T follicular helper cell (primary cell): ENCODE data around the gene EDC4.

ENCODE experiments used
- DNase-seq: peaks from one replicate; pipeline ENCODE4 v3.0.0-alpha.2; 2020; ENCODE audit warnings: low read depth

The EDC4 gene

GRCh38 chr16:67878232-67878631 is 5.4 kb downstream of the EDC4 start:
- no peak for DNase-seq

GRCh38 chr16:67878846-67879245 is 6.0 kb downstream of the EDC4 start:
- DNase-seq, result no peak

- DNase-seq, result no peak
These were observed 6.6 kb downstream of the EDC4 start for GRCh38 chr16:67879462-67879861.

GRCh38 chr16:67879936-67880335 is 7.1 kb downstream of the EDC4 start:
- no peak for DNase-seq

DNA sequence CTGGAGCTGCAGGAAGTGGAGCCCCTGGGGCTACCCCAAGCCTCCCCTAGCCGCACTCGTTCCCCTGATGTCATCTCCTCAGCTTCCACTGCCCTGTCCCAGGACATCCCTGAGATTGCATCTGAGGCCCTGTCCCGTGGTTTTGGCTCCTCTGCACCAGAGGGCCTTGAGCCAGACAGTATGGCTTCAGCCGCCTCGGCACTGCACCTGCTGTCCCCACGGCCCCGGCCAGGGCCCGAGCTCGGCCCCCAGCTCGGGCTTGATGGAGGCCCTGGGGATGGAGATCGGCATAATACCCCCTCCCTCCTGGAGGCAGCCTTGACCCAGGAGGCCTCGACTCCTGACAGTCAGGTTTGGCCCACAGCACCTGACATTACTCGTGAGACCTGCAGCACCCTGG is 7.7 kb downstream of the EDC4 start:
- no peak for DNase-seq

DNA sequence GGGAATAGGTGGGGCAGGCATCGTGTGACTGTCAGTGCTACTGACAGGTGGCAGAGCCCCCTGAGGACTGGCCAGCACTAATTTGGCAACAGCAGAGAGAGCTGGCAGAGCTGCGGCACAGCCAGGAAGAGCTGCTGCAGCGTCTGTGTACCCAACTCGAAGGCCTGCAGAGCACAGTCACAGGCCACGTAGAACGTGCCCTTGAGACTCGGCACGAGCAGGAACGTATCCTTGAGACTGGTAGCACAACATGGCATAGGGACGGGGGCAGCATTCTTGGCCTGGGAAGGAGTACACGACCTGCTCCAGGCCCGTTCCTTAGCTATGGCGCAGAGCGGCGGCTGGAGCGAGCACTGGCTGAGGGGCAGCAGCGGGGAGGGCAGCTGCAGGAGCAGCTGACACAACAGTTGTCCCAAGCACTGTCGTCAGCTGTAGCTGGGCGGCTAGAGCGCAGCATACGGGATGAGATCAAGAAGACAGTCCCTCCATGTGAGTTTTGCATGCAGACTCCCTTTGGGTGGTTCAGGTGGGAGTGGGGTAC is 8.8 kb downstream of the EDC4 start:
- no peak for DNase-seq

DNA sequence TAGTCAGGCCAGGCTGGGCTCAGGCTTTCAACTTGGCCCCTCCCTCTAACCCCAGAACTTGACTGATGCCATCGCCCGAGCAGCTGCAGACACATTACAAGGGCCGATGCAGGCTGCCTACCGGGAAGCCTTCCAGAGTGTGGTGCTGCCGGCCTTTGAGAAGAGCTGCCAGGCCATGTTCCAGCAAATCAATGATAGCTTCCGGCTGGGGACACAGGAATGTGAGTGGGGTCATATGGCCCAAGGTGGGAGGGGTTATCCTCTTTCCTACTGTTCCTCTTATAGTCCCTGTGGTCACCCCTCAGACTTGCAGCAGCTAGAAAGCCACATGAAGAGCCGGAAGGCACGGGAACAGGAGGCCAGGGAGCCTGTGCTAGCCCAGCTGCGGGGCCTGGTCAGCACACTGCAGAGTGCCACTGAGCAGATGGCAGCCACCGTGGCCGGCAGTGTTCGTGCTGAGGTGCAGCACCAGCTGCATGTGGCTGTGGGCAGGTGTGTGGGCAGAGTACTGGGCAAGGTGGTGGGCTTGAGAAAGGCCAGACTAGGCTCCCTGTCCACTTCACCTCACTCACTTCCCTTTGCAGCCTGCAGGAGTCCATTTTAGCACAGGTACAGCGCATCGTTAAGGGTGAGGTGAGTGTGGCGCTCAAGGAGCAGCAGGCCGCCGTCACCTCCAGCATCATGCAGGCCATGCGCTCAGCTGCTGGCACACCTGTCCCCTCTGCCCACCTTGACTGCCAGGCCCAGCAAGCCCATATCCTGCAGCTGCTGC is 9.7 kb downstream of the EDC4 start:
- DNase-seq, result no peak

DNA sequence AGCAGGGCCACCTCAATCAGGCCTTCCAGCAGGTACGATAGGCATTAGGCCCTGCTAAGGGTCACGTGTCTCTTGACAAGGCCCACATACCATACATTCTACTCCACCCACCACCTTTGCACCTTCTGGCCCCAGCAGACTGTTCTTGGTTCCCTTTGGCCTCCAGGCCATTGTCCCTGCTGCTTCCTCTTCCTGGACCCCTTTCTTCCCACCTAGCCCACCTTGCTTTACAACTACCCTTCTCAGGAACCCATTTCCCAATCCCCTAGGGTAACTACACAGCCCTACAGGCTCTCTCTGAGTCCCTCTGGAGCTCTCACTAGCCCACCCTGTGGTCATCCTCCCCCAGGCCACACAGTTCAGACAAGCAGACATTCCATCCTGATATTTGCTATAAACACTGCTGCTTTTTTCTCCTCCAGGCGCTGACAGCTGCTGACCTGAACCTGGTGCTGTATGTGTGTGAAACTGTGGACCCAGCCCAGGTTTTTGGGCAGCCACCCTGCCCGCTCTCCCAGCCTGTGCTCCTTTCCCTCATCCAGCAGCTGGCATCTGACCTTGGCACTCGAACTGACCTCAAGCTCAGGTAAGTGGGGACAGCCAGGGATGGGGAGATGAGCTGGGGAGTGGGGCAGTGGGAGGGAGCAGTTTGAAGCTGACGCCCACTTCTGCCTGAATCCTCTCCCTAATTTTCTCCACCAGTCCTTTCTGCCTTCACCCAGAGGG is 10.5 kb downstream of the EDC4 start:
- DNase-seq, result no peak

DNA sequence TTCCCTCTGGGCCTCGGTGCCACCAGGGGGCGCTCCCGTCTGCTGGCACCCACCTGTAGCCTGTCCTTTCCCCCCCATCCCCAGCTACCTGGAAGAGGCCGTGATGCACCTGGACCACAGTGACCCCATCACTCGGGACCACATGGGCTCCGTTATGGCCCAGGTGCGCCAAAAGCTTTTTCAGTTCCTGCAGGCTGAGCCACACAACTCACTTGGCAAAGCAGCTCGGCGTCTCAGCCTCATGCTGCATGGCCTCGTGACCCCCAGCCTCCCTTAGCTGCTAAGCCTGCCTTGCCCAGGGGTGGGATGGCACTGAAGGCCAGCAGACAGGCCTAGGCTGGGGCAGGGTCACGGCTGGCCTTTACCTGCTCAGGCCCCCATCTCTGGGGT is 11.0 kb downstream of the EDC4 start:
- peak; percentile 67 for DNase-seq

- DNase-seq, result no peak
These were observed 11.8 kb downstream of the EDC4 start, which contains the start of gene NRN1L for GRCh38 chr16:67884684-67885083. Gene NRN1L (plus strand): TSS chr16:67884885. CDS start chr16:67884904, 19 bp downstream.

GRCh38 chr16:67885545-67885944 is 12.7 kb downstream of the EDC4 start:
- no peak for DNase-seq

DNA sequence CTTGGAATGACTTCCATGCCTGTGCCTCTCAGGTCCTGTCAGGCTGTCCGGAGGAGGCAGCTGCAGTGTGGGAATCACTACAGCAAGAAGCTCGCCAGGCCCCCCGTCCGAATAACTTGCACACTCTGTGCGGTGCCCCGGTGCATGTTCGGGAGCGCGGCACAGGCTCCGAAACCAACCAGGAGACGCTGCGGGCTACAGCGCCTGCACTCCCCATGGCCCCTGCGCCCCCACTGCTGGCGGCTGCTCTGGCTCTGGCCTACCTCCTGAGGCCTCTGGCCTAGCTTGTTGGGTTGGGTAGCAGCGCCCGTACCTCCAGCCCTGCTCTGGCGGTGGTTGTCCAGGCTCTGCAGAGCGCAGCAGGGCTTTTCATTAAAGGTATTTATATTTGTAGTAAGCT is 13.1 kb downstream of the EDC4 start:
- DNase-seq, result no peak

DNA sequence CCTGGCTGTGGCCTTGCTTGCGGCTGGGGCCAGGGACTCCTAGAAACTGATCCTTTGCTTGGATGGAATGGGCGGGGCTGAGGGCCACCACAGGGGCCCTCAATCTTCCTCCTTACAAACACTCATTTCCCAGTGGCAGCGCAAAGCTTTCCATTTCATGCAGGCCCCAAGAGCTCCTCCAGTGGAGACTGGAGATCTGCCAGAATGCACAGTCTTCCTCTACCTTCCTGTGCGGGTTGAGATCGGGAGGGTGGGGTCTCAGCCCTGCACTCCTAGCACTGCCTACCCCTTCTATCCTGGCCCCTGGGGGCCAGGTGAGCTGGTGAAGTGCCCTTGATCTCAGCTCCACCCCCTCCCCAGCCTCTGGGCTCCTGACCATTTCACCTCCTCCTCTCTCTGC is 13.5 kb downstream of the EDC4 start:
- DNase-seq, result no peak

DNA sequence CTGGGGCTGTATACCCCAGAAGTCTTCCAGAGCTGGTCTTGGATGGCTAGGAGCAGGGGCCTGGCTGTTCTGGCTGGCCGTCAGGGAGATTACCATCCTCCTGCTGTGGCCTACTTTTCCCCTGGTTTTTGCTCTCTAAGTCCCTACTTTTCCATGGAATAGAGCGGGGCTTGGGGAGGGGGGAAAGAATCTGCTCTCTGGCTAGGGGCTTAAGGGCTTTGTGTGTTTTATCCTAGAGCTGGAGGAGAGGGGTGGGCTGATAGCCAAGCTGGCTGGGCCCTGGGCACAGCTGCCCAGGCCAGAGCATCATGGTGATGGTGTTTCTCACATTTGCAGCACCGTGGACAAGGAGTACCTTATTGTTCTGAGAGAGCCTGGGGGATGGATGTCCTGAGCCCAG is 15.5 kb downstream of the EDC4 start:
- no peak for DNase-seq

DNA sequence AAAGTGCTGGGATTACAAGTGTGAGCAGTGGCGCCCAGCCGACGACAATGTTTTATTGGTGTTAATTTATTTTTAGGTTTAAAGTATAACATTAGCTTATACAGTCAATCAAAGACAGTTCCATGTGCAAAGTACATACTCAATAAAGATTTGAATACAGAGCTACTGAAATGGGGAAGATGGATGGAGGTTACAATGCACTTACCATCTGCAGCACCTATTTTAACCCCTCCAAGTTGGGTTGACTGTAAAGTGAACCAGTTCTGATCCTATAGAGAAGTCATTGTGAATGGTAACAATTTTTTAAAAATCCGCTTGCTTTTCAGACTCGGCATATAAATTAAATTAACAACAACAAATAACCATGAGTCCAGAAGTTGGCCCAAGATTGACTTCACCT is 19.5 kb downstream of the EDC4 start:
- DNase-seq, result no peak

DNA sequence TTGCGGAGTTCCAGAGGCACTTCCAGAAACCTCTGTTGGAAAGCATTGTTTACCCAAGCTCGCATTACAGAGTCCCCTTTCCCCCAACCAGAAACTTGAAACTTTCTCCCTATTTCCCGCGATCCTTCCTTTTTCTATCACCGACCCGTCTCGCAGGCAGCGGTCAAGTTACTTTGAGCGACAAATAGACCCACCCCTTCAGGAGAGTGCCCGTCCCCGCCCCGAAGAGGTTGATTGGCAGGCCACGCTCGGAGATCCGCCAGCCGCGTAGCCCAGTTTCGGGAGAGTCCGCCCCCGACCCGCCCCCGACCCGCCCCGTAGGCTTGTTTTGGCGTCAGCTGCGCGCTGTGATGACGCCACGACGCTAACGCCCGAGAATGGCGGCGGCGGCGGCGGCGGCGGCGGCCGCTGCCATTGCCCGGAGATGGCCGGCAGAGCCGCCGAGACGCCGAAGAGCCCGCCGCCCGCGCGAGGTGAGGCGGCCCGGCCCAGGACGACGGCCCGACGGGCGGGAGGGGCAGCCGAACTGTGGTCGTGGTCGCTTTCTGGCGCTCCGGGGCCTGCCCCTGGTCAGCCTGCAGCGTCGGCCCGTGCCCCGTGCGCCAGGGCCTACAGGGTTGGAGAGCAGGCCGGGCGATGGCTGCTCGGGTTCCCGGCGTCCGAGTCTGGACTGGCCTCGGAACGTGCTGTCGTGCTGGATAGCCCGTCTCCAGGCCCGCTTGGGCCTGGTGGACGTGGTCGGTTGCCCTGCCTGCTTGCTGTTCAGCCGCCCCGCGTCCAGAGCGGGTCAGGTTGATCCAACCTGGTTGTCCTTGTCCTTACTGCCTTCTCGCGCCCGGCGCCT is 20.3 kb downstream of the EDC4 start, which contains the start of gene PSKH1:
Gene PSKH1, plus strand, starts transcription at position 356 of the 844 bp plus-strand sequence. CDS start 15,496 bp downstream, outside the sequence.
- peak; percentile 92 for DNase-seq

GRCh38 chr16:67893743-67894399 is 21.0 kb downstream of the EDC4 start:
- DNase-seq, result no peak

GRCh38 chr16:67897231-67897630 is 24.4 kb downstream of the EDC4 start:
- no peak for DNase-seq

- DNase-seq, result no peak
These were observed 28.9 kb downstream of the EDC4 start for GRCh38 chr16:67901734-67902133.

- DNase-seq, result no peak
These were observed 30.0 kb downstream of the EDC4 start for GRCh38 chr16:67902831-67903230.

GRCh38 chr16:67907397-67908180 is 34.7 kb downstream of the EDC4 start:
- DNase-seq, result no peak
